GM21528 (cell line): Measurements from ENCODE around the gene ITGB4.
A peak's percentile ranks its signal among the peaks of the same experiment; 100 is the strongest.

Experiments
- ATAC-seq: cut with Tn5 transposase; IDR thresholded peaks from one replicate; pipeline ENCODE4 v1.9.1; 2021; ENCODE audit warnings: mild to moderate bottlenecking, moderate library complexity; ENCODE audit not compliant: unreplicated experiment, low FRiP score

ITGB4 gene

GRCh38 chr17:75783069-75783783, 62.0 kb downstream of the ITGB4 start:
- no peak for ATAC-seq

- peak; percentile 7 for ATAC-seq
Observed at GRCh38 chr17:75783803-75784472, 62.7 kb downstream of the ITGB4 start.

- ATAC-seq: peak; percentile 63
Observed at GRCh38 chr17:75784473-75785015, 63.3 kb downstream of the ITGB4 start, which contains the start of gene UNK. UNK (plus strand) TSS chr17:75784806; CDS start chr17:75784881, 75 bp downstream.

- peak; percentile 51 for ATAC-seq
Observed at GRCh38 chr17:75785016-75785890, 64.0 kb downstream of the ITGB4 start.

GRCh38 chr17:75791254-75791653, 70.0 kb downstream of the ITGB4 start:
- no peak for ATAC-seq

GRCh38 chr17:75793460-75793859, 72.2 kb downstream of the ITGB4 start:
- ATAC-seq: no peak

- ATAC-seq: no peak
Observed at GRCh38 chr17:75795820-75796607, 74.8 kb downstream of the ITGB4 start.

- no peak for ATAC-seq
Observed at GRCh38 chr17:75799402-75799801, 78.1 kb downstream of the ITGB4 start.

GRCh38 chr17:75803883-75804282, 82.6 kb downstream of the ITGB4 start:
- no peak for ATAC-seq

GRCh38 chr17:75806822-75807500, 85.7 kb downstream of the ITGB4 start:
- ATAC-seq: no peak
